HG03025 (cell line): ENCODE results near the gene PCCA.
"Not testable (repeated sequence)": the region's sequence is repeated elsewhere in the genome, so short reads cannot be mapped to it uniquely, and the experiment has no call there.

ENCODE experiments used
- ATAC-seq: cut with Tn5 transposase; IDR thresholded peaks from one replicate; pipeline ENCODE4 v1.9.1; 2021; ENCODE audit warnings: mild to moderate bottlenecking, moderate library complexity; ENCODE audit not compliant: unreplicated experiment, low FRiP score

Gene PCCA

GRCh38 chr13:100178309-100178708 is 89.4 kb downstream of the PCCA start:
- no peak for ATAC-seq

GRCh38 chr13:100179276-100179675 is 90.4 kb downstream of the PCCA start:
- no peak for ATAC-seq

- no peak for ATAC-seq
These were observed 94.1 kb downstream of the PCCA start for GRCh38 chr13:100182900-100183490.

GRCh38 chr13:100184095-100184494 is 95.2 kb downstream of the PCCA start:
- ATAC-seq: no peak

- ATAC-seq: no peak
These were observed 106.7 kb downstream of the PCCA start for GRCh38 chr13:100195568-100195967.

GRCh38 chr13:100196375-100196774 is 107.5 kb downstream of the PCCA start:
- ATAC-seq: no peak

- ATAC-seq: no peak
These were observed 108.2 kb downstream of the PCCA start for GRCh38 chr13:100197116-100197515.

- no peak for ATAC-seq
These were observed 108.9 kb downstream of the PCCA start for GRCh38 chr13:100197591-100198365.

GRCh38 chr13:100203696-100204367 is 114.9 kb downstream of the PCCA start:
- ATAC-seq: no peak

GRCh38 chr13:100208002-100208401 is 119.1 kb downstream of the PCCA start:
- ATAC-seq: no peak

GRCh38 chr13:100208626-100209025 is 119.7 kb downstream of the PCCA start:
- ATAC-seq: no peak

GRCh38 chr13:100209857-100210825 is 121.2 kb downstream of the PCCA start:
- no peak for ATAC-seq

GRCh38 chr13:100211016-100211710 is 122.3 kb downstream of the PCCA start:
- no peak for ATAC-seq

GRCh38 chr13:100212904-100213553 is 124.1 kb downstream of the PCCA start:
- no peak for ATAC-seq

GRCh38 chr13:100213576-100213975 is 124.7 kb downstream of the PCCA start:
- no peak for ATAC-seq

GRCh38 chr13:100214886-100215285 is 126.0 kb downstream of the PCCA start:
- ATAC-seq: no peak

GRCh38 chr13:100221166-100221565 is 132.3 kb downstream of the PCCA start:
- no peak for ATAC-seq

GRCh38 chr13:100223966-100224530 is 135.2 kb downstream of the PCCA start:
- not testable (repeated sequence) for ATAC-seq

GRCh38 chr13:100229603-100230002 is 140.7 kb downstream of the PCCA start:
- ATAC-seq: no peak
